ENCODE results near the gene RAPGEF4.

RAPGEF4 gene

DNA sequence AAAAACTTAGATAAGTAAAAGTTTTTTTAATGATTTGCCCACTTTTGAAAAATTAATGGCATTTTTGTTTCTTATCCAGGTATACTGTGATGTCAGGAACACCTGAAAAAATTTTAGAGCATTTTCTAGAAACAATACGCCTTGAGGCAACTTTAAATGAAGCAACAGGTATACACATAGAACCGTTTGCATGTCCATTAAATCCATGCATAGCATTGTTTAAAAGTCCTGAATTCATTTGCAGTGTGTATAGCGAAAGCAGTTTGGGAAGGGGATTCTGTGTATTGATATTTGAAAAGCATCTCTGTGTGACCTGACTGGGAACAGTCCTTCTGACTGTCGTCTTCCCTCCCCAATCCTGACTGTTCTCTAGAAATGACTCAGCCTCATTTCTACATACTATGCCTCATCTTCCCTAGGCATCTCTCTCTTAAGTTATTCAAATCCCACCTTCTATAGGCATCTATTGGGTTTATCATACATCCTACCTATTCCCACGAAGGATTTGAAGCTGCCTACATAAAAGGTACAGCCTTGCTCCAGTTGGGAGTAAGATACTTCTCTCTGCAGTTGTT lies 260.8 kb downstream of the RAPGEF4 start:
- in situ Hi-C loops (cut with MboI; ENCODE audit: low sequenced_read_pairs, unreplicated experiment): no loop called here
- TF ChIP-seq, protein P1, sequence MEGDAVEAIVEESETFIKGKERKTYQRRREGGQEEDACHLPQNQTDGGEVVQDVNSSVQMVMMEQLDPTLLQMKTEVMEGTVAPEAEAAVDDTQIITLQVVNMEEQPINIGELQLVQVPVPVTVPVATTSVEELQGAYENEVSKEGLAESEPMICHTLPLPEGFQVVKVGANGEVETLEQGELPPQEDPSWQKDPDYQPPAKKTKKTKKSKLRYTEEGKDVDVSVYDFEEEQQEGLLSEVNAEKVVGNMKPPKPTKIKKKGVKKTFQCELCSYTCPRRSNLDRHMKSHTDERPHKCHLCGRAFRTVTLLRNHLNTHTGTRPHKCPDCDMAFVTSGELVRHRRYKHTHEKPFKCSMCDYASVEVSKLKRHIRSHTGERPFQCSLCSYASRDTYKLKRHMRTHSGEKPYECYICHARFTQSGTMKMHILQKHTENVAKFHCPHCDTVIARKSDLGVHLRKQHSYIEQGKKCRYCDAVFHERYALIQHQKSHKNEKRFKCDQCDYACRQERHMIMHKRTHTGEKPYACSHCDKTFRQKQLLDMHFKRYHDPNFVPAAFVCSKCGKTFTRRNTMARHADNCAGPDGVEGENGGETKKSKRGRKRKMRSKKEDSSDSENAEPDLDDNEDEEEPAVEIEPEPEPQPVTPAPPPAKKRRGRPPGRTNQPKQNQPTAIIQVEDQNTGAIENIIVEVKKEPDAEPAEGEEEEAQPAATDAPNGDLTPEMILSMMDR (IDR thresholded peaks at IDR 0.05; ENCODE audit: borderline replicate concordance, control extremely low read depth, extremely low read depth, insufficient read depth, missing control alignments): no peak
- no peak for DNase-seq (ENCODE audit: low spot score)

DNA sequence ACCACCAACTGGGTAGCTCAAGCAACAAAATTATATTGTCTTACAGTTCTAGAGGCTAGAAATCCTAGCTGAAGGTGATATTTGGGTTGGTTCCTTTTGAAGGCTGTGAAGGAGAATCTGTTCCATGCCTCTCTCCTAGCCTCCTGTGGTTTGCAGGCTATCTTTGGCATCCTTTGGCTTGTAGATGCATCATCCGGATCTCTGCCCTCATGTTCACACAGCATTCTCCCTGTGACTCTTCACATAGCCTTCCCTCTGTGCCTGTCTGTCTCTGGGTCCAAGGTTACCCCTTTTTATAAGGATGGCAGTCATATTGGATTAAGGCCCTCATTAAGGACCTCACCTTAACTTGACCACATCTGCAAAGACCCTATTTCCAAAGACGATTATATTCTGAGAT lies 261.4 kb downstream of the RAPGEF4 start:
- TF ChIP-seq, protein P1 (IDR thresholded peaks at IDR 0.05; ENCODE audit: borderline replicate concordance, control extremely low read depth, extremely low read depth, insufficient read depth, missing control alignments): no peak
- DNase-seq (ENCODE audit: low spot score): no peak
- in situ Hi-C loops (cut with MboI; ENCODE audit: low sequenced_read_pairs, unreplicated experiment): no loop called here

DNA sequence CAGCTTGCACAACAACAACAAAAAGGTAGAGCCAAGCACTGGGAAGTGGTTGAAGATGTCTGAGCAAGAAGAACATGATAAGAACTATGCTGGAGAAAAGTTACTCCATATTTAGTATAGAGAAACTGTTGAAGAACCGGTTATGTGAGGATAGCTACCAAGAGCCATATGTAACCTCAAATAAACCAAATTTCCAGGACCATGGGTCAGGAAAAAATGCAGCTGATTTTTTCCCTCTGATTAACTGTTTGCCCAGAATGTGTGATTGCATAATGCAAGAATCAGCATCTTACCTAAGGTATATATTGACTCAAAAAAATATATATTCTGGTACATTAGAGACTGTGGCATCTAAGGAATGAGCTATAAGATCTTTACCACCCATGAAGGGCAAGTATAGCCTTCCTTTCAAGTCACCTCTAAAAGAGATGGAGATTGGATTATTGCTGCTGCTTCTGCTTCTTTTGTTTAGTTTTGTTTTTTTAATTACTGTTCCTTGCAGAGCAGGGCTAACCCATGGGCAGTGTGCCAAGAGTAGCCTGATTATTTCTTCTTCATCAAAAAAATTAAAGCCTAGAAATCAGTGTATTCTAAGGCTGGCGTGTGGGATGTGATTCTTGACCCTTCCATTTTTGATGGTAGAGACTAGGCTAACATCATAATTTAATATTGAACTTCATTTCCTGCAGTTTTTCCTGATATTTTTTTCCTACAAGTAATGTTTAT lies 263.1 kb downstream of the RAPGEF4 start:
- TF ChIP-seq, protein P1 (IDR thresholded peaks at IDR 0.05; ENCODE audit: borderline replicate concordance, control extremely low read depth, extremely low read depth, insufficient read depth, missing control alignments): no peak
- in situ Hi-C loops (cut with MboI; ENCODE audit: low sequenced_read_pairs, unreplicated experiment): no loop called here
- DNase-seq (ENCODE audit: low spot score): no peak

DNA sequence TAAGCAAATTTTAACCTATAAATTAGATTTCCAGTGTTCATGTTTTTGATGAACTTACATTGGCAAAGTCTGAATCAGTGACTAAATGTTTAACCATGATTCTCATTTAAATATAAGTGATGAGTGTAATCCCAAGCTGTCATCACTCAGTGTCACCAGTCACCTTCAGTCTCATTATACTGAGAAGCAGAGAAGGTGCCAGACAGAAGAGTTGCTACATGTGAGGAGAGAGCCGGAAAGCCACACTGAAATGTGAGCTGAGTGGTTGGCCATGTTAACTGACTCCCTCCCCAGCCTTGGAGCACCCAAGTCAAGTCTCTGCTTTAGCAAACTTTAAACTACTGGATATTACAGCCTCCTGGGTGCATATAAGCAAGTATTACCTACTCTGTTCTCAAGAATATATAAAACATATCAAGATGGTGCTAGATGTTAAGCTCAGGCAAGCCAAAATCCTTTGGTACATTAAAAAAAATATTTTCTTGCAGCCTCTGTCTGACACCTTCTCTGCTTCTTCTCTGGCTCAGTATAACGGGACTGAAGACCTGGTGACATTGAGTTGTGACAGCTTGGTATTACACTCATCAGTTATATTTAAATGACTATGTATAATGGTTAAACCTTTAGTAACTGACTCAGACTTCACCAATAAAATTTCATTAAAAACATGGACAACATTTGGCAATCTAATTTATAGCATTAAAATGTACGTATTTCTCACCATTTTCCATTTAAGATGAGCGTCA lies 264.2 kb downstream of the RAPGEF4 start:
- TF ChIP-seq, protein P1 (IDR thresholded peaks at IDR 0.05; ENCODE audit: borderline replicate concordance, control extremely low read depth, extremely low read depth, insufficient read depth, missing control alignments): no peak
- in situ Hi-C loops (cut with MboI; ENCODE audit: low sequenced_read_pairs, unreplicated experiment): no loop called here
- DNase-seq (ENCODE audit: low spot score): no peak

DNA sequence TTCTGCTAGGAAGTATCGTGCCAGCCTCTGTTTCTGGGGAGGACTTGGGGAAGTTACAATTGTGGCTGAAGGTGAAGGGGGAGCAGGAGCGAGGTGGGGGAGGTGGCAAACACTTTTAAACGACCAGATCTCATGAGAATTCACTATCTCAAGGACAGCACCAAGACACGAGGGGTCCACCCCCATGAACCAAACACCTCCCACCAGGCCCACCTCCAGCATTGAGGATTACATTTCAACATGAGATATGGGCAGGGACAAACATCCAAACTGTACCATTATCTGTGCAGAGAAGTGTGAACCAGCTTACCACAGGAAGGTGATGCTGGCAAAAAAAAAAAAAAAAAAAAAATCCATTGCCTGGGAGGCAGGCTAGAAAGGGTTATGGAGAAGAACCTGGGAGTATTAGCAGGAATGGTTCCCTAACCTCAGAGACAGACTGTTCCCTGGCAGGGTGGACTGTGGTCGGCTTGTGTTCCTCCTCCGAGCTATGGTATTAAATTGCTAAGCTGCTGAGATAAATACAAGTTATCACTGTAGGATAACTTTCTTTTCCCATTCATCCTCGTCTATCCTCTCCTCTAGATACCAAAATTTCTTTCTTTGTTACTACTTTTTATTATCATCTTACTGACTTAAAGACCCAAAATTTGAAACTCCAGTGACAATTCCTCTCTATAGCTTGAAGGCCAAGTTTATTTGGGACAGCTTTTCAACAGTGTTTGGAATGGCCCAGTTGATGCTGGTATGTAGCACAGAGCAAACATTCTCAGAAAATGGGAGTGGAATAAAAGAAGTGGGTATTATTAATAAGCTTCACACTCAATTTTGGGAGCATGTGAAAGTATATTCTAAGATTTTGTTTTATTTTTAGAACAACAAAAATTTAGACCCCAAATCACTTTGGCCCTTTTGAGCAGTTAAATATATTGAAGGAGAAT lies 266.3 kb downstream of the RAPGEF4 start:
- in situ Hi-C loops (cut with MboI; ENCODE audit: low sequenced_read_pairs, unreplicated experiment): no loop called here
- TF ChIP-seq, protein P1 (IDR thresholded peaks at IDR 0.05; ENCODE audit: borderline replicate concordance, control extremely low read depth, extremely low read depth, insufficient read depth, missing control alignments): no peak
- no peak for DNase-seq (ENCODE audit: low spot score)
